Stimulated activated CD8-positive, alpha-beta memory T cell treated with anti-CD3 and anti-CD28 coated beads, Interleukin-7, amount 100 ng/mL, for 24 hours (primary cell): ENCODE data around the gene CMYA5.

ENCODE experiments used
- DNase-seq: peaks from one replicate; pipeline ENCODE4 v3.0.0-alpha.2; 2020; ENCODE audit warnings: low read depth

Gene CMYA5

GRCh38 chr5:79834754-79835714 is 145.4 kb downstream of the CMYA5 start:
- no peak for DNase-seq

- no peak for DNase-seq
These were observed 148.3 kb downstream of the CMYA5 start for GRCh38 chr5:79837761-79838551.

- no peak for DNase-seq
These were observed 150.7 kb downstream of the CMYA5 start for GRCh38 chr5:79840084-79840990.

GRCh38 chr5:79841172-79841571 is 151.5 kb downstream of the CMYA5 start:
- DNase-seq, result no peak

- no peak for DNase-seq
These were observed 152.6 kb downstream of the CMYA5 start for GRCh38 chr5:79842006-79842881.

GRCh38 chr5:79842991-79843390 is 153.4 kb downstream of the CMYA5 start:
- DNase-seq, result no peak

- no peak for DNase-seq
These were observed 154.1 kb downstream of the CMYA5 start for GRCh38 chr5:79843450-79844388.

GRCh38 chr5:79844571-79844970 is 154.9 kb downstream of the CMYA5 start:
- no peak for DNase-seq

- DNase-seq, result no peak
These were observed 156.0 kb downstream of the CMYA5 start for GRCh38 chr5:79845448-79846197.

- no peak for DNase-seq
These were observed 156.5 kb downstream of the CMYA5 start for GRCh38 chr5:79846198-79846521.

GRCh38 chr5:79847561-79847960 is 157.9 kb downstream of the CMYA5 start:
- no peak for DNase-seq

- no peak for DNase-seq
These were observed 159.4 kb downstream of the CMYA5 start for GRCh38 chr5:79849061-79849460.
